ENCODE data around the gene CABP2. TPM values are rescaled to one million over a fixed set of nuclear protein-coding genes. Genes with fewer than 3 reads are reported as not detected.

CABP2 gene
- total RNA-seq, 1 experiment from 2014 or later = not detected

- 0 out of 2 replicates have a peak, but pooled peaks cover 1% of the 10 kb centered on the region for H3K4me1 ChIP-seq (replicated peaks; ENCODE audit: insufficient read depth)
- H3K9me2 ChIP-seq (ENCODE audit: insufficient read depth) = no peaks in the 10 kb centered on the region
- no peak overlapping the region for H3K4me2 ChIP-seq
- ChIA-PET POLR2A (ENCODE audit: unreplicated experiment) (no interaction called here), CTCF (no interaction called here)
- H2AFZ ChIP-seq = no peak overlapping the region
- no peaks in the 10 kb centered on the region for H3F3A ChIP-seq (ENCODE audit: insufficient read depth, low read depth)
- H3K27ac ChIP-seq = no peak overlapping the region
- DNase-seq = no peak
- no peaks in the 10 kb centered on the region for H3K36me3 ChIP-seq (ENCODE audit: low read depth)
- no TSS peak for BruUV-seq (replicated peaks)
- H3K4me3 ChIP-seq = no peak overlapping the region
- no peaks in the 10 kb centered on the region for H4K20me1 ChIP-seq (ENCODE audit: insufficient read depth)
- TF ChIP-seq CTCF (conservative IDR thresholded peaks at IDR 0.05) (no peak), EZH2 (IDR thresholded peaks at IDR 0.05; ENCODE audit: low read depth) (no peak)
- intact Hi-C loops (cut with micrococcal nuclease; ENCODE audit: unreplicated experiment) = no loop called here
- no peaks in the 10 kb centered on the region for H3K27me3 ChIP-seq (ENCODE audit: insufficient read depth, low read depth)
- peaks cover 12% of the 10 kb centered on the region; the same call in 1 of the 2 replicates for H3K9me3 ChIP-seq (ENCODE audit: insufficient read depth, low read depth)
- no peaks in the 10 kb centered on the region for H3K79me2 ChIP-seq (ENCODE audit: low read depth)
Measured at GRCh38 chr11:67539550-67539949, 16.3 kb upstream of the CABP2 start.

GRCh38 chr11:67538823-67539505, 15.7 kb upstream of the CABP2 start:
- ChIA-PET CTCF (no interaction called here), POLR2A (ENCODE audit: unreplicated experiment) (no interaction called here)
- H3K9me3 ChIP-seq (ENCODE audit: insufficient read depth, low read depth) = peaks cover 18% of the 10 kb centered on the region; the same call in 1 of the 2 replicates
- no peaks in the 10 kb centered on the region for H3K4me1 ChIP-seq (replicated peaks; ENCODE audit: insufficient read depth)
- H3K4me3 ChIP-seq = no peak overlapping the region
- no peaks in the 10 kb centered on the region for H3K9me2 ChIP-seq (ENCODE audit: insufficient read depth)
- H3K79me2 ChIP-seq (ENCODE audit: low read depth) = no peaks in the 10 kb centered on the region
- H3K27me3 ChIP-seq (ENCODE audit: insufficient read depth, low read depth) = no peaks in the 10 kb centered on the region
- no TSS peak for BruUV-seq (replicated peaks)
- H3F3A ChIP-seq (ENCODE audit: insufficient read depth, low read depth) = no peaks in the 10 kb centered on the region
- H4K20me1 ChIP-seq (ENCODE audit: insufficient read depth) = no peaks in the 10 kb centered on the region
- no peak overlapping the region for H3K4me2 ChIP-seq
- TF ChIP-seq EZH2 (IDR thresholded peaks at IDR 0.05; ENCODE audit: low read depth) (no peak), CTCF (conservative IDR thresholded peaks at IDR 0.05) (no peak)
- H3K36me3 ChIP-seq (ENCODE audit: low read depth) = no peaks in the 10 kb centered on the region
- no peak overlapping the region for H2AFZ ChIP-seq
- DNase-seq = no peak
- H3K27ac ChIP-seq = no peak overlapping the region
- intact Hi-C loops (cut with micrococcal nuclease; ENCODE audit: unreplicated experiment) = no loop called here

- intact Hi-C loops (cut with micrococcal nuclease; ENCODE audit: unreplicated experiment) = no loop called here
- no peaks in the 10 kb centered on the region for H3F3A ChIP-seq (ENCODE audit: insufficient read depth, low read depth)
- no peak overlapping the region for H2AFZ ChIP-seq
- no peak for DNase-seq
- no peaks in the 10 kb centered on the region for H3K9me2 ChIP-seq (ENCODE audit: insufficient read depth)
- no peak overlapping the region for H3K4me3 ChIP-seq
- H4K20me1 ChIP-seq (ENCODE audit: insufficient read depth) = no peaks in the 10 kb centered on the region
- ChIA-PET POLR2A (ENCODE audit: unreplicated experiment) (no interaction called here), CTCF (interaction anchor here (1.0 kb wide), 1 partner anchor 21 kb away, joined by 3 read pairs; no protein-coding TSS in a partner anchor)
- H3K9me3 ChIP-seq (ENCODE audit: insufficient read depth, low read depth) = peaks cover 24% of the 10 kb centered on the region; the same call in 1 of the 2 replicates
- H3K36me3 ChIP-seq (ENCODE audit: low read depth) = no peaks in the 10 kb centered on the region
- no peak overlapping the region for H3K4me2 ChIP-seq
- BruUV-seq (replicated peaks) = no TSS peak
- TF ChIP-seq EZH2 (IDR thresholded peaks at IDR 0.05; ENCODE audit: low read depth) = no peak
- no peak for TF ChIP-seq CTCF (conservative IDR thresholded peaks at IDR 0.05)
- H3K27ac ChIP-seq = no peak overlapping the region
- H3K27me3 ChIP-seq (ENCODE audit: insufficient read depth, low read depth) = no peaks in the 10 kb centered on the region
- H3K79me2 ChIP-seq (ENCODE audit: low read depth) = no peaks in the 10 kb centered on the region
- H3K4me1 ChIP-seq (replicated peaks; ENCODE audit: insufficient read depth) = no peaks in the 10 kb centered on the region
Measured at GRCh38 chr11:67538306-67538705, 15.1 kb upstream of the CABP2 start.

Measured in PC-9 (cell line).